Skeletal muscle cell (primary cell): ENCODE results near the gene ERP44.

ENCODE experiments used
- DNase-seq: peaks from one replicate; pipeline ENCODE4 v3.0.0-alpha.2; 2010; ENCODE audit warnings: low read depth
- H3K4me3 ChIP-seq: 2 replicates; pipeline ENCODE4 v1.5.1; 2011; ENCODE audit warnings: low read depth, mild to moderate bottlenecking, control low read depth, low read length, moderate library complexity

ERP44 gene

GRCh38 chr9:99964336-99964735 lies 134.5 kb downstream of the ERP44 start:
- DNase-seq, result peak; percentile 5
- H3K4me3 ChIP-seq, result no peak overlapping the region

GRCh38 chr9:99962680-99963261 lies 136.0 kb downstream of the ERP44 start:
- DNase-seq, result no peak
- H3K4me3 ChIP-seq, result no peak overlapping the region

GRCh38 chr9:99955606-99956005 lies 143.2 kb downstream of the ERP44 start:
- DNase-seq, result no peak

GRCh38 chr9:99954819-99955218 lies 144.0 kb downstream of the ERP44 start:
- DNase-seq, result no peak
- no peak overlapping the region for H3K4me3 ChIP-seq

More at GRCh38 chr9:99955606-99956005, 143.2 kb downstream of the ERP44 start:
- no peak overlapping the region for H3K4me3 ChIP-seq

GRCh38 chr9:99953861-99954507 lies 144.8 kb downstream of the ERP44 start:
- H3K4me3 ChIP-seq, result no peak overlapping the region
- no peak for DNase-seq

GRCh38 chr9:99948896-99949295 lies 149.9 kb downstream of the ERP44 start:
- DNase-seq, result no peak
- H3K4me3 ChIP-seq, result no peak overlapping the region

GRCh38 chr9:99948482-99948881 lies 150.3 kb downstream of the ERP44 start:
- DNase-seq, result no peak
- no peak overlapping the region for H3K4me3 ChIP-seq

- DNase-seq, result no peak
- H3K4me3 ChIP-seq, result no peak overlapping the region
Measured at GRCh38 chr9:99947395-99947794, 151.4 kb downstream of the ERP44 start.

- H3K4me3 ChIP-seq, result no peak overlapping the region
- no peak for DNase-seq
Measured at GRCh38 chr9:99936947-99937587, 161.7 kb downstream of the ERP44 start.

GRCh38 chr9:99931155-99931840 lies 167.5 kb downstream of the ERP44 start:
- H3K4me3 ChIP-seq, result no peak overlapping the region
- no peak for DNase-seq

GRCh38 chr9:99929652-99930051 lies 169.1 kb downstream of the ERP44 start:
- no peak for DNase-seq
- no peak overlapping the region for H3K4me3 ChIP-seq
